HepG2 (cell line): ENCODE results near the gene SCAPER. TPM values are rescaled to one million over a fixed set of nuclear protein-coding genes. Genes with fewer than 3 reads are reported as not detected.
"Not testable (repeated sequence)": the region's sequence is repeated elsewhere in the genome, so short reads cannot be mapped to it uniquely, and the experiment has no call there.

Experiments used
- ATAC-seq: fragments of 200-7000 bp; cut with Tn5 transposase; 3 replicates; pipeline ENCODE4 v1.9.1; 2020; ENCODE audit warnings: mild to moderate bottlenecking, moderate library complexity
- BruUV-seq: library from RNA; stranded (reverse); fragments of 400-500 nt; replicated peaks from 2 replicates; lab custom pipeline; 2021; lab: Mats Ljungman, UMichigan
- CTCF ChIA-PET: fragments of 300-600 bp; formaldehyde crosslinking; extraction: SDS; loops from one replicate; lab custom pipeline; 2021; ENCODE audit warnings: low total read pairs, inconsistent platforms, low intra/inter-chr PET ratio; lab: Yijun Ruan, JAX
- POLR2A ChIA-PET: fragments of 350-600 bp; sonication (Branson Sonifier 250); formaldehyde crosslinking; loops from one replicate; lab custom pipeline; 2020; ENCODE audit warnings: antibody characterized with exemption, inconsistent platforms; lab: Yijun Ruan, JAX
- DNase-seq: peaks from one replicate; pipeline ENCODE4 v3.0.0-alpha.2; 2015; ENCODE audit warnings: low spot score
- FAIRE-seq: peaks from 3 replicates; lab custom pipeline; 2011; peaks lifted over from hg19 to GRCh38; lab: Jason Lieb, UNC
- H2AFZ ChIP-seq: one replicate; pipeline ENCODE4 v1.6.1; 2011; ENCODE audit warnings: low read length, inconsistent platforms
- H3K27ac ChIP-seq: fragments of 300-600 bp; 3 replicates; pipeline ENCODE4 v1.8.0; 2011; ENCODE audit warnings: mixed run types, mild to moderate bottlenecking, mixed read lengths, low read length, inconsistent platforms; ENCODE audit not compliant: insufficient read depth; ENCODE audit errors: extremely low read length
- H3K27me3 ChIP-seq, 2 experiments: fragments of 200-600 bp in 1 of 2; 2 replicates in 1 of 2; 3 replicates in 1 of 2; pipeline versions ENCODE4 v1.6.0 to v1.8.0; 2011; ENCODE audit warnings: low read length in 2 of 2, mild to moderate bottlenecking in 2 of 2, moderate library complexity in 2 of 2, inconsistent platforms in 1 of 2; ENCODE audit not compliant: insufficient read depth in 2 of 2, control insufficient read depth in 1 of 2
- H3K36me3 ChIP-seq, 2 experiments: fragments of 200-600 bp in 1 of 2; replicated peaks in 1 of 2; 2 replicates in 1 of 2; 3 replicates in 1 of 2; pipeline versions ENCODE4 v1.5.1 to v1.8.0; 2011; ENCODE audit warnings: low read length in 2 of 2, inconsistent platforms in 1 of 2; ENCODE audit not compliant: insufficient read depth in 2 of 2, control insufficient read depth in 1 of 2
- H3K4me1 ChIP-seq: 2 replicates; pipeline ENCODE4 v1.5.1; 2012; ENCODE audit warnings: low read length, inconsistent platforms; ENCODE audit not compliant: insufficient read depth
- H3K4me2 ChIP-seq: 2 replicates; pipeline ENCODE4 v1.6.0; 2011; ENCODE audit warnings: low read depth, low read length, inconsistent platforms
- H3K4me3 ChIP-seq, 3 experiments: fragments of 200-600 bp in 1 of 3; sonication (generic), shearing (Covaris generic) in 1 of 3; replicated peaks in 1 of 3; 2 replicates each; pipeline ENCODE4 v1.5.1; 2011 to 2016; ENCODE audit warnings: low read length in 3 of 3, inconsistent platforms in 2 of 3, low read depth in 2 of 3, mild to moderate bottlenecking in 2 of 3, control low read depth in 1 of 3, mixed read lengths in 1 of 3; ENCODE audit not compliant: insufficient read depth in 1 of 3
- H3K79me2 ChIP-seq: one replicate; pipeline ENCODE4 v1.6.1; 2011; ENCODE audit warnings: low read length, inconsistent platforms; ENCODE audit not compliant: insufficient read depth
- H3K9ac ChIP-seq: 2 replicates; pipeline ENCODE4 v1.6.0; 2011; ENCODE audit warnings: mild to moderate bottlenecking, low read depth, low read length, inconsistent platforms; ENCODE audit not compliant: insufficient read depth
- H3K9me3 ChIP-seq: 2 replicates; pipeline ENCODE4 v1.5.1; 2012; ENCODE audit warnings: mild to moderate bottlenecking, low read length
- H4K20me1 ChIP-seq: 2 replicates; pipeline ENCODE4 v1.6.0; 2011; ENCODE audit warnings: inconsistent platforms, mild to moderate bottlenecking, low read length, moderate library complexity; ENCODE audit not compliant: insufficient read depth
- ATF1 ChIP-seq: IDR thresholded peaks from 2 replicates; pipeline ENCODE4 v1.6.1; 2016; ENCODE audit warnings: mild to moderate bottlenecking, control low read depth
- FOXA1 ChIP-seq, 2 experiments: fragments of 450-650 bp in 1 of 2; sonication (generic) in 1 of 2; formaldehyde crosslinking in 1 of 2; IDR thresholded peaks; 2 replicates each; pipeline versions ENCODE4 v1.4.0 to v1.6.1; 2016 to 2020; ENCODE audit warnings: missing genetic modification reagents in 1 of 2
- NFE2 ChIP-seq: sonication (generic); formaldehyde crosslinking; IDR thresholded peaks from 2 replicates; pipeline ENCODE4 v1.4.0; 2020; ENCODE audit warnings: missing genetic modification reagents
- PPARG ChIP-seq: conservative IDR thresholded peaks from 2 replicates; pipeline ENCODE4 v1.6.1; 2016; ENCODE audit warnings: missing biosample characterization, missing genetic modification reagents
- TBP ChIP-seq: sonication (generic); formaldehyde crosslinking; IDR thresholded peaks from 2 replicates; pipeline ENCODE4 v1.5.0; 2020; ENCODE audit warnings: missing genetic modification reagents
- ZNF143 ChIP-seq: sonication (generic); formaldehyde crosslinking; IDR thresholded peaks from 2 replicates; pipeline ENCODE4 v1.4.0; 2020; ENCODE audit warnings: missing genetic modification reagents
- ZNF276 ChIP-seq: sonication (generic); formaldehyde crosslinking; IDR thresholded peaks from 2 replicates; pipeline ENCODE4 v1.4.0; 2020; ENCODE audit warnings: mild to moderate bottlenecking, low read depth, missing genetic modification reagents
- ZNF879 ChIP-seq: sonication (generic); formaldehyde crosslinking; IDR thresholded peaks from 2 replicates; pipeline ENCODE4 v1.8.1; 2023; ENCODE audit warnings: missing genetic modification reagents
- WGBS: methylation state at CpG from one replicate; pipeline ENCODE4 v1.1.6; 2017; ENCODE audit warnings: low lambda C conversion rate; 5-methylcytosine and 5-hydroxymethylcytosine counted together
- in situ Hi-C: cut with HindIII; loops from 2 replicates; pipeline ENCODE4 v1.10.0; 2017; ENCODE audit warnings: low pct_unique_long_range_greater_than_20kb; ENCODE audit not compliant: extremely low pct_ligation_motif_present
- intact Hi-C: fragments of 100-400 bp; cut with micrococcal nuclease; formaldehyde crosslinking; loops from one replicate; pipeline ENCODE4 v1.10.0; 2022; ENCODE audit not compliant: unreplicated experiment
- polyA plus RNA-seq, 8 experiments: library from polyadenylated mRNA; depleted of rRNA in 3 of 8; stranded (reverse) in 7 of 8; unstranded in 1 of 8; fragments of >200 nt; fragmentation: Illumina TruSeq in 4 of 8; extraction: Trizol in 4 of 8; gene quantifications; 2 replicates each; pipeline versions ENCODE4 v1.2.1 to v1.2.3, GENCODE V29; 2011 to 2016; ENCODE audit warnings: low read depth in 4 of 8, missing spikeins in 1 of 8, mixed read lengths in 1 of 8; ENCODE audit not compliant: insufficient read depth in 1 of 8
- total RNA-seq, 5 experiments: library from RNA; depleted of rRNA; stranded (reverse); fragments of >200 nt; fragmentation: Illumina TruSeq; extraction: Trizol; gene quantifications; 2 replicates each; pipeline ENCODE4 v1.2.3, GENCODE V29; 2016; ENCODE audit warnings: low read depth in 1 of 5

The SCAPER gene
- total and polyA plus RNA-seq, 2 of the 13 experiments (the other 11 are each of a cell fraction or from before 2014, with no cell fraction given): 4.3 to 10.5 TPM

GRCh38 chr15:76502678-76503077, 402.5 kb downstream of the SCAPER start:
- FAIRE-seq: no peak
- Histone ChIP-seq H3K79me2 (no peaks in the 10 kb centered on the region), H3K27ac (no peak overlapping the region), H4K20me1 (no peaks in the 10 kb centered on the region), H3K4me2 (no peak overlapping the region)
- BruUV-seq: no TSS peak
- intact Hi-C loops: no loop called here
- DNase-seq: no peak
- TF ChIP-seq TBP (CRISPR knock-in tag) (no peak), NFE2 (CRISPR knock-in tag) (no peak), FOXA1 (IDR thresholded peaks at IDR 0.05) (no peak), FOXA1 (CRISPR knock-in tag; IDR thresholded peaks at IDR 0.05) (no peak), PPARG (no peak), ATF1 (no peak), ZNF879 (CRISPR knock-in tag) (no peak), ZNF143 (CRISPR knock-in tag) (no peak), ZNF276 (no peak)
- TF ChIP-seq, all 625 proteins: peak for 0
- in situ Hi-C loops: no loop called here
- ChIA-PET CTCF (no interaction called here), POLR2A (no interaction called here)
- Histone ChIP-seq H3K36me3 (no peaks in the 10 kb centered on the region), H3K9me3 (no peaks in the 10 kb centered on the region), H3K9ac (no peak overlapping the region), H3K27me3 (no peaks in the 10 kb centered on the region; a peak in 1 of 5 replicates), H3K4me3 (no peak overlapping the region), H3K4me1 (no peaks in the 10 kb centered on the region), H2AFZ (no peak overlapping the region)
- 86% methylated on average over 3 of the region's 3 CpGs for WGBS
- ATAC-seq: no peak

- H4K20me1 ChIP-seq, H2AFZ ChIP-seq, intact Hi-C loops, H3K79me2 ChIP-seq, DNase-seq, BruUV-seq, H3K27me3 ChIP-seq, POLR2A ChIA-PET, H3K4me3 ChIP-seq, ATAC-seq, H3K4me1 ChIP-seq, H3K9me3 ChIP-seq, H3K4me2 ChIP-seq, H3K27ac ChIP-seq, FAIRE-seq, in situ Hi-C loops, H3K9ac ChIP-seq, H3K36me3 ChIP-seq, CTCF ChIA-PET: not testable (repeated sequence)
- WGBS: 97% methylated on average over 6 of the region's 6 CpGs
Observed at GRCh38 chr15:76502185-76502584, 403.0 kb downstream of the SCAPER start.
